HCT116 (cell line): ENCODE results near the gene RSPH9. TPM values are rescaled to one million over a fixed set of nuclear protein-coding genes. Genes with fewer than 3 reads are reported as not detected.

ENCODE experiments used
- ATAC-seq: fragments of 200-7000 bp; cut with Tn5 transposase; 2 replicates; pipeline ENCODE4 v1.9.1; 2020; ENCODE audit warnings: mild to moderate bottlenecking, moderate library complexity
- BruUV-seq: library from RNA; stranded (reverse); fragments of 400-500 nt; replicated peaks from 2 replicates; lab custom pipeline; 2021; lab: Mats Ljungman, UMichigan
- CTCF ChIA-PET: fragments of 300-600 bp; sonication (Branson Sonifier 250); formaldehyde crosslinking; loops from one replicate; lab custom pipeline; 2021; ENCODE audit warnings: antibody characterized with exemption; lab: Charles Lee
- POLR2A ChIA-PET: fragments of 300-600, 350-600 bp; sonication (Branson Sonifier 250); formaldehyde crosslinking; loops from one replicate; lab custom pipeline; 2021; ENCODE audit warnings: antibody characterized with exemption; lab: Charles Lee
- RAD21 ChIA-PET, 2 experiments: fragments of 300-600 bp; sonication (Branson Sonifier 250); formaldehyde crosslinking; loops; one replicate each; lab custom pipeline; 2023; ENCODE audit warnings: low total read pairs in 2 of 2; ENCODE audit not compliant: uncharacterized antibody in 2 of 2, unreplicated experiment in 2 of 2, low non-redundant PET in 1 of 2; lab: Charles Lee
- DNase-seq: peaks from one replicate; pipeline ENCODE4 v3.0.0-alpha.2; 2010; ENCODE audit warnings: low read depth, low spot score
- H2AFZ ChIP-seq: fragments of 200-600 bp; shearing (Covaris generic), sonication (generic); 2 replicates; pipeline ENCODE4 v1.6.1; 2017; ENCODE audit warnings: low read depth, mixed run types, mixed read lengths, antibody characterized with exemption, low read length; ENCODE audit not compliant: poor library complexity, severe bottlenecking
- H3K27ac ChIP-seq: 2 replicates; pipeline ENCODE4 v1.5.1; 2012; ENCODE audit warnings: low read depth, low read length
- H3K27me3 ChIP-seq: fragments of 200-600 bp; sonication (generic); 2 replicates; pipeline ENCODE4 v1.6.1; 2016; ENCODE audit warnings: mixed run types, low read length, mixed read lengths; ENCODE audit not compliant: insufficient read depth
- H3K36me3 ChIP-seq, 2 experiments: fragments of 200-500 bp in 1 of 2; fragments of 200-600 bp in 1 of 2; sonication (Bioruptor generic) in 1 of 2; sonication (generic) in 1 of 2; 2 replicates each; pipeline versions ENCODE4 v1.5.1 to v1.6.1; 2014 to 2016; ENCODE audit warnings: low read length in 2 of 2, inconsistent platforms in 1 of 2, mixed read lengths in 1 of 2, mixed run types in 1 of 2; ENCODE audit not compliant: insufficient read depth in 2 of 2, control insufficient read depth in 1 of 2
- H3K4me1 ChIP-seq, 2 experiments: fragments of 200-600 bp in 1 of 2; sonication (generic) in 1 of 2; 2 replicates each; pipeline versions ENCODE4 v1.5.1 to v1.6.1; 2012 to 2017; ENCODE audit warnings: low read length in 2 of 2, inconsistent platforms in 1 of 2, mild to moderate bottlenecking in 1 of 2, mixed read lengths in 1 of 2, mixed run types in 1 of 2, moderate library complexity in 1 of 2; ENCODE audit not compliant: insufficient read depth in 2 of 2, control insufficient read depth in 1 of 2
- H3K4me2 ChIP-seq: fragments of 200-600 bp; sonication (generic); 2 replicates; pipeline ENCODE4 v1.6.1; 2017; ENCODE audit warnings: mixed run types, low read length, mixed read lengths
- H3K4me3 ChIP-seq, 2 experiments: fragments of 200-600 bp in 1 of 2; sonication (generic) in 1 of 2; replicated peaks in 1 of 2; 2 replicates each; pipeline ENCODE4 v1.5.1; 2011 to 2016; ENCODE audit warnings: low read length in 2 of 2, control low read depth in 1 of 2, low read depth in 1 of 2, mild to moderate bottlenecking in 1 of 2, mixed read lengths in 1 of 2, mixed run types in 1 of 2
- H3K79me2 ChIP-seq: fragments of 200-600 bp; sonication (generic); 2 replicates; pipeline ENCODE4 v1.6.1; 2017; ENCODE audit warnings: mild to moderate bottlenecking, mixed run types, low read length, moderate library complexity, mixed read lengths; ENCODE audit not compliant: insufficient read depth
- H3K9ac ChIP-seq: fragments of 200-600 bp; sonication (generic); 2 replicates; pipeline ENCODE4 v1.6.1; 2016; ENCODE audit warnings: low read length, mixed read lengths
- H3K9me2 ChIP-seq: fragments of 200-600 bp; sonication (generic), shearing (Covaris generic); 2 replicates; pipeline ENCODE4 v1.6.1; 2017; ENCODE audit warnings: mixed run types, mild to moderate bottlenecking, moderate library complexity; ENCODE audit not compliant: insufficient read depth
- H3K9me3 ChIP-seq, 2 experiments: fragments of 200-500 bp in 1 of 2; fragments of 200-600 bp in 1 of 2; sonication (Bioruptor generic) in 1 of 2; sonication (generic) in 1 of 2; 2 replicates each; pipeline ENCODE4 v1.6.1; 2014 to 2017; ENCODE audit warnings: low read length in 2 of 2, mixed read lengths in 2 of 2, inconsistent platforms in 1 of 2, low read depth in 1 of 2, mild to moderate bottlenecking in 1 of 2, mixed run types in 1 of 2, moderate library complexity in 1 of 2; ENCODE audit not compliant: control insufficient read depth in 1 of 2, insufficient read depth in 1 of 2
- H4K20me1 ChIP-seq: fragments of 200-600 bp; sonication (generic), shearing (Covaris generic); 2 replicates; pipeline ENCODE4 v1.6.1; 2017; ENCODE audit warnings: mixed run types, mild to moderate bottlenecking, moderate library complexity; ENCODE audit not compliant: insufficient read depth
- CEBPB ChIP-seq: IDR thresholded peaks from 2 replicates; pipeline ENCODE4 v1.6.1; 2012; ENCODE audit warnings: low read depth
- FOSL1 ChIP-seq: IDR thresholded peaks from 2 replicates; pipeline ENCODE4 v1.6.1; 2012; ENCODE audit warnings: low read depth
- MAX ChIP-seq: IDR thresholded peaks from 2 replicates; pipeline ENCODE4 v1.6.1; 2012
- POLR2AphosphoS5 ChIP-seq: IDR thresholded peaks from 2 replicates; pipeline ENCODE4 v1.6.1; 2011; ENCODE audit warnings: mild to moderate bottlenecking, low read depth, low read length, moderate library complexity
- REST ChIP-seq: IDR thresholded peaks from 2 replicates; pipeline ENCODE4 v1.6.1; 2012; ENCODE audit warnings: low read depth
- SP1 ChIP-seq: IDR thresholded peaks from 2 replicates; pipeline ENCODE4 v1.6.1; 2012; ENCODE audit warnings: low read depth
- TCF7L2 ChIP-seq: IDR thresholded peaks from 2 replicates; pipeline ENCODE4 v1.7.0; 2011; ENCODE audit warnings: borderline replicate concordance, inconsistent platforms; ENCODE audit not compliant: insufficient read depth, insufficient read length; ENCODE audit errors: extremely low read depth
- YY1 ChIP-seq: IDR thresholded peaks from 2 replicates; pipeline ENCODE4 v1.6.1; 2011; ENCODE audit warnings: low read length, low read depth, moderate library complexity, mild to moderate bottlenecking; ENCODE audit not compliant: insufficient replicate concordance; ENCODE audit errors: extremely low read depth
- ZFX ChIP-seq: fragments of 450-650 bp; IDR thresholded peaks from 2 replicates; pipeline ENCODE4 v1.6.1; 2017
- ZNF274 ChIP-seq: fragments of 200-500 bp; sonication (Bioruptor generic); IDR thresholded peaks from 2 replicates; pipeline ENCODE4 v1.6.1; 2014; ENCODE audit warnings: mild to moderate bottlenecking, low read depth, low read length, inconsistent platforms
- intact Hi-C: fragments of 100-400 bp; cut with micrococcal nuclease; formaldehyde crosslinking; loops from 2 replicates; pipeline ENCODE4 v1.10.0; 2022
- total RNA-seq: library from RNA; stranded (reverse); gene quantifications from one replicate; pipeline ENCODE4 v1.2.1, GENCODE V29; 2021; ENCODE audit not compliant: unreplicated experiment
- TF ChIP-seq, protein P1 (sequence below): IDR thresholded peaks from 2 replicates; pipeline ENCODE4 v1.6.1; 2011; ENCODE audit warnings: mild to moderate bottlenecking, low read length, moderate library complexity; ENCODE audit not compliant: insufficient replicate concordance; ENCODE audit errors: extremely low read depth

Gene RSPH9
- total RNA-seq, 1 experiment from 2014 or later, result not detected

GRCh38 chr6:43613721-43614395 is 31.0 kb upstream of the RSPH9 start:
- CTCF ChIA-PET, result no interaction called here
- no peak overlapping the region for H3K27ac ChIP-seq
- H3K9me2 ChIP-seq, result no peaks in the 10 kb centered on the region
- no peaks in the 10 kb centered on the region for H3K79me2 ChIP-seq
- no peak overlapping the region for H2AFZ ChIP-seq
- RAD21 ChIA-PET, result no interaction called here
- H3K9me3 ChIP-seq, result no peaks in the 10 kb centered on the region
- DNase-seq (no peak), ATAC-seq (no peak)
- no peak overlapping the region for H3K4me2 ChIP-seq
- no peaks in the 10 kb centered on the region for H3K4me1 ChIP-seq
- intact Hi-C loops, result no loop called here
- TSS peak; percentile 30 for BruUV-seq
- TF ChIP-seq REST (no peak), FOSL1 (no peak), YY1 (no peak), CEBPB (no peak), SP1 (no peak), TCF7L2 (no peak), ZFX (no peak), POLR2AphosphoS5 (no peak), MAX (no peak), ZNF274 (no peak)
- TF ChIP-seq, protein P1, sequence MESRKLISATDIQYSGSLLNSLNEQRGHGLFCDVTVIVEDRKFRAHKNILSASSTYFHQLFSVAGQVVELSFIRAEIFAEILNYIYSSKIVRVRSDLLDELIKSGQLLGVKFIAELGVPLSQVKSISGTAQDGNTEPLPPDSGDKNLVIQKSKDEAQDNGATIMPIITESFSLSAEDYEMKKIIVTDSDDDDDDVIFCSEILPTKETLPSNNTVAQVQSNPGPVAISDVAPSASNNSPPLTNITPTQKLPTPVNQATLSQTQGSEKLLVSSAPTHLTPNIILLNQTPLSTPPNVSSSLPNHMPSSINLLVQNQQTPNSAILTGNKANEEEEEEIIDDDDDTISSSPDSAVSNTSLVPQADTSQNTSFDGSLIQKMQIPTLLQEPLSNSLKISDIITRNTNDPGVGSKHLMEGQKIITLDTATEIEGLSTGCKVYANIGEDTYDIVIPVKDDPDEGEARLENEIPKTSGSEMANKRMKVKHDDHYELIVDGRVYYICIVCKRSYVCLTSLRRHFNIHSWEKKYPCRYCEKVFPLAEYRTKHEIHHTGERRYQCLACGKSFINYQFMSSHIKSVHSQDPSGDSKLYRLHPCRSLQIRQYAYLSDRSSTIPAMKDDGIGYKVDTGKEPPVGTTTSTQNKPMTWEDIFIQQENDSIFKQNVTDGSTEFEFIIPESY, result no peak
- no peaks in the 10 kb centered on the region for H4K20me1 ChIP-seq
- POLR2A ChIA-PET, result interaction anchor here (1.5 to 2.5 kb wide), 2 partner anchors 13 to 16 kb away, joined by 3 to 7 read pairs; no protein-coding TSS in a partner anchor
- H3K9ac ChIP-seq, result no peak overlapping the region
- H3K27me3 ChIP-seq, result no peaks in the 10 kb centered on the region
- no peak overlapping the region for H3K4me3 ChIP-seq
- peaks cover 15 to 23% of the 10 kb centered on the region in 2 experiments; a peak in 3 of 4 replicates for H3K36me3 ChIP-seq
